ENCODE data around the gene C3orf18.

DNA sequence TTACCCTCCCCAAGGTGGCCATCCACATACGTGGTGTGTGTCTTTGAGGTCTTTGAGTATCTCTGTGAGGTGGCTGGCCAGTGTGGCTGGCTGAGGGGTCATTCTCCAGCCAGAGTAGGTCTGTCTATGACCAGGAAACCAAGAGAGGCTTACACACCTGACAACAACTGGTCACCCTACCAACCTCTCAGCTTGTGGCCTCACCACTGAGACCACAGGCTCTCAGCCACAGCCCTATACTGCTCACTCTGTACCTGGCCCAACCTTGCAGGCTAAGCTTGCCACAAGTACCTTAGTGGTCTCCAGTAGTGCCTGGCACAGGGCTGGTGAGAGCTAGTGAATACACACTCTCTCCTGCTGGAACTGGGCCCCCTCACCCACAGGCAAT is 6.9 kb upstream of the C3orf18 start:
- TF ChIP-seq, protein P1, sequence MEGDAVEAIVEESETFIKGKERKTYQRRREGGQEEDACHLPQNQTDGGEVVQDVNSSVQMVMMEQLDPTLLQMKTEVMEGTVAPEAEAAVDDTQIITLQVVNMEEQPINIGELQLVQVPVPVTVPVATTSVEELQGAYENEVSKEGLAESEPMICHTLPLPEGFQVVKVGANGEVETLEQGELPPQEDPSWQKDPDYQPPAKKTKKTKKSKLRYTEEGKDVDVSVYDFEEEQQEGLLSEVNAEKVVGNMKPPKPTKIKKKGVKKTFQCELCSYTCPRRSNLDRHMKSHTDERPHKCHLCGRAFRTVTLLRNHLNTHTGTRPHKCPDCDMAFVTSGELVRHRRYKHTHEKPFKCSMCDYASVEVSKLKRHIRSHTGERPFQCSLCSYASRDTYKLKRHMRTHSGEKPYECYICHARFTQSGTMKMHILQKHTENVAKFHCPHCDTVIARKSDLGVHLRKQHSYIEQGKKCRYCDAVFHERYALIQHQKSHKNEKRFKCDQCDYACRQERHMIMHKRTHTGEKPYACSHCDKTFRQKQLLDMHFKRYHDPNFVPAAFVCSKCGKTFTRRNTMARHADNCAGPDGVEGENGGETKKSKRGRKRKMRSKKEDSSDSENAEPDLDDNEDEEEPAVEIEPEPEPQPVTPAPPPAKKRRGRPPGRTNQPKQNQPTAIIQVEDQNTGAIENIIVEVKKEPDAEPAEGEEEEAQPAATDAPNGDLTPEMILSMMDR (IDR thresholded peaks at IDR 0.05; ENCODE audit: poor library complexity, severe bottlenecking), result no peak
- TF ChIP-seq POLR2AphosphoS5 (IDR thresholded peaks at IDR 0.05), result no peak
- no peak for TF ChIP-seq EZH2 (IDR thresholded peaks at IDR 0.05; ENCODE audit: borderline replicate concordance, insufficient read depth, low read length, poor library complexity, severe bottlenecking)

All from neural cell (in vitro differentiated cells).